Subcutaneous adipose tissue (tissue), 4 donors: ENCODE measurements around the gene DIP2C. TPM values are rescaled to one million over a fixed set of nuclear protein-coding genes. Genes with fewer than 3 reads are reported as not detected.

Experiments
- total RNA-seq, 4 donors: library from RNA; depleted of rRNA; stranded (reverse); fragments of >200 nt; gene quantifications; one replicate each; pipeline ENCODE4 v1.1.0, GENCODE V29; 2016
- TF ChIP-seq, protein P1 (sequence below): fragments of 450-650 bp; IDR thresholded peaks from one replicate; pipeline ENCODE4 v1.5.1; 2016; ENCODE audit warnings: low read depth, mild to moderate bottlenecking, control low read depth, antibody characterized with exemption, moderate library complexity

The DIP2C gene
- total RNA-seq, 4 donors from 2014 or later: 32.1 to 64.0 (median 40.5) TPM

DNA sequence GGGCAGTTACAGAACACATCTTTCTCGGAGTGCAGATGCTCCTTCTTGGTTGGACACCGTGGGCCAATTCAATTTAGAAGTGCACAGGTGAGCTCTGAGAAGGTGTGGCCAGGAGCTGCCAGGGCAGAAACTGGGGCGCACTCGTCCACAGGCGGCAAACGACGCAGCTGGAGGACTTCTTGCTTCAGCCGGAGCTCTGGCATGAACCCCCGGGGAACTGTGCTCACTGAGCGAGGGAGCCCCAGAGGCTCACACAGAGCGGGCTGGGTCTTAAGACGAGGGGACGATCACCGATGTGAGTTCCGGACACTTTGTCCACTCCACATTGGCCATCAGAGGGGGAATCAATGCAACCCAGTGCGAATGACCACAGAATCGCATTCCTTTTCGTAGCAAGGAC is 413.8 kb downstream of the DIP2C start:
- TF ChIP-seq, protein P1, sequence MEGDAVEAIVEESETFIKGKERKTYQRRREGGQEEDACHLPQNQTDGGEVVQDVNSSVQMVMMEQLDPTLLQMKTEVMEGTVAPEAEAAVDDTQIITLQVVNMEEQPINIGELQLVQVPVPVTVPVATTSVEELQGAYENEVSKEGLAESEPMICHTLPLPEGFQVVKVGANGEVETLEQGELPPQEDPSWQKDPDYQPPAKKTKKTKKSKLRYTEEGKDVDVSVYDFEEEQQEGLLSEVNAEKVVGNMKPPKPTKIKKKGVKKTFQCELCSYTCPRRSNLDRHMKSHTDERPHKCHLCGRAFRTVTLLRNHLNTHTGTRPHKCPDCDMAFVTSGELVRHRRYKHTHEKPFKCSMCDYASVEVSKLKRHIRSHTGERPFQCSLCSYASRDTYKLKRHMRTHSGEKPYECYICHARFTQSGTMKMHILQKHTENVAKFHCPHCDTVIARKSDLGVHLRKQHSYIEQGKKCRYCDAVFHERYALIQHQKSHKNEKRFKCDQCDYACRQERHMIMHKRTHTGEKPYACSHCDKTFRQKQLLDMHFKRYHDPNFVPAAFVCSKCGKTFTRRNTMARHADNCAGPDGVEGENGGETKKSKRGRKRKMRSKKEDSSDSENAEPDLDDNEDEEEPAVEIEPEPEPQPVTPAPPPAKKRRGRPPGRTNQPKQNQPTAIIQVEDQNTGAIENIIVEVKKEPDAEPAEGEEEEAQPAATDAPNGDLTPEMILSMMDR: no peak

DNA sequence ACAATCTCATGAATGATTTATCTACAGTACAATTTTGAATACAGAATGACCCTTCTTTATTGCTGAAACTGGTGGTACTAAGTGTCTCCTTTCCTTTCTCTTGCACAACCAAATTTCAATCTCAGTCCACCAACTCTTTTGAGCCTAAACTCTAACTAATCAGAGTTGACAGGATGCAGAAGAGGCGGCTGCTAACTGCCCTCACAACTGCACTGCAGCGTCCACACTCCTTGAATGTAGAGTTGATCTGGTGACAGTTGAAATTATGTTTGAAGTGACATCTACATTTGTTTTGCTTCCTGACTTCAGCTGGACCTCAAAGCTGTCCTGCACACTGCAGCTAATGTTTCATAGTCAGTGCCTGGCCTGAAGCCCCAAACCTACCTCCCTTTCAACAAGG is 414.6 kb downstream of the DIP2C start:
- TF ChIP-seq, protein P1: no peak

DNA sequence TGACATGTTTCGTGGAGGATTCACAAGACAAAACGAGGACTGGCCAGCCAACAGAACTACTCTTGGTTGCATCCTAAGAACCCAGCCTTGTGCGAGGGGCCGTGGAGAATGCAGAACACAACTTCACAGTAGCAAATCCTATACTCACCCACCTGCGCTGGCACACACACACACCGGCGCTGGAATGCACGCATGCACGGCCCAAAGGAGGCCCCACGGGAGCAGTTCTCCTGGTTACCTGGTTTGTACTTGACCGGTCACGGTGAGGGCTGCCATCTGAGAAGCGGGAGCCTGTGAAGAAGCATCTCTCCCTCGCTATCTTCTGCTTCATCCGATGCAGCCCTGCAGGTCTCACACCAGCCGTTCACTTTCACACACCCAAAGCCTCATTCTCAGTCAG is 416.4 kb downstream of the DIP2C start:
- TF ChIP-seq, protein P1: no peak

DNA sequence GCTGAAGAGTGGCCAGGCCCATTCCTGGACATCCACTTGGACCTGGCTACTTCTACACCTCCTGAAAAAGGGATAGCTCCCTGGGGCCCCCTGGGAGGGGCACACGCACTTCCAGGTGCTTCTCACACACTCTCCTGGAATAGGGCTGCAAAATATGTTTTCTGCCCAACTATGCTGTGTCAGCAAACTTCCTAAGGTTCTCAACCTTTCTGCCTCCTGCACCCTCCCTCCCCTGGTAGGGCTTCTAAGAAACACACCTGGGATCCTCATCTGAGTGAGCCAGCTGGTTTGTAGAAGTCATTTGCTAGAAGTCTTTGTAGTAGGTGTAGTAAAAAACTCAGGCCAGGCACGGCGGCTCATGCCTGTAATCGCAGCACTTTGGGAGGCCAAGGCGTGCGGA is 417.7 kb downstream of the DIP2C start:
- TF ChIP-seq, protein P1: no peak

DNA sequence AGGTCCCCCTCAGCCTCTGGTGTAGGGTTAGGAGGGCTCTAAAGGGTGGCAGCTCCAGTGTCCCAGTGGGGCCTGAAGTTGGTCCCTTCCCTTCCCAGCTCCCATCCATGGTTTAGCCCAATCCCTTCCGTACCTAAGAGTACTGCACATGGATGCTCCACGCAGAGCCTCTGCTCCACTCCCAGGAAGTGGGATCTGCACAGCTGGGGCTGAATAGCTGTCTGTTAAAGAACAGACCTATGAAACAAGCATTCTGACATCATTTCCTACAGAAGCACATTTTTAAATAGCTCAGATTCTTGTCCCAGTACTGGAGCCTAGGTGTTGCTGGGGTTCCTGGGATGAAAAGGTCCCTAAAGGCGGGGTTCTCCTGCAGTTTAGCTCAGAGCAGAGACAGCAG is 418.3 kb downstream of the DIP2C start:
- TF ChIP-seq, protein P1: no peak

DNA sequence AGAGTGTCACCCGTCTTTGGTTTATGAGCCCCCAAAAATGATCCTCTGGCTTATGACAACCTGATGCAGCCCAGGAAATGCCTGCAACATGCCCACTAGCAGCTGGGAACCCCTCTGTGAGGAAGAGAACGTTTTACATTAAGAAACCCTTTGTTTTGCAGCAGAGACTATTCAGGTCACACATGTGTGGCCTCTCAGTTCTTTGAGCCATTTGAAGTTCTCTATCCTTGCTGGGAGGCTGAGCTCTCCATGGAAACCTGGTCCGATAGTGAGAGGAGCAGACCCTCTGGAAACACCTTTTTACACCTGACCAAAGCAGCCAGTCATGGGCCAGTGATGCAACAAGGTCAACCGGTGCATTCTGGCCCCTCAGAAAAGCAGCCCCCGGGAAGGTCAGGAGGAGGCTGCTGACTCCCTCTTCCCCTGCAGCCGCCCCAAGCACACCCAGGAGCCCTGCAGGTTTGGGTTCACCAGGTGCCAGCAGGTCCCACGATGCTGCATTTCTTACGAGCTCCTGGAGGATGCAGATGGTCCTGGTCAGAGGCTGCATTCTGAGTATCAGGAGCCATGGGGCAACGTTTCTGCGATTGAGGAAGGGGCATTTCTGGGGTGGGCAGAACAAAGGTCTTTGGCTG is 419.9 kb downstream of the DIP2C start:
- TF ChIP-seq, protein P1: no peak

DNA sequence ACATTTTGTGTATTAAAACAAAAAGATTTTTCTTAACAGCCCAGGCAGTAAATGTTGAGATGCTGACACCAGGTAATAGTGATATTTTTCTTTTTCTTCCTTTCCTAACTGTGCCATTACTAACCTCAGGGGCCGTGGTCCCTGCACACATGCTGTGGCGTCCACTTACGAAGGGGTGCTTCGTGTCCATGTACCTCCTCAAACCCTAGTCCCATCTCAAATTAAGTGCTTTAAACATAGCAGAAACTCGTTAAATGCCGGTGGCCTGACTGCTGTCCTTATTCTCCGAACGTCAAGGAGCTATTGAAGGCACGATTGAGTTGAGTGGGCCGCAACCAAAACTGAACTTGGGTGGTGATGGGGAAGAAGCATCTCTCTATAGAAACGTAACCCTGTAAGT is 421.8 kb downstream of the DIP2C start:
- TF ChIP-seq, protein P1: no peak
